ENCODE results near the gene MTF2. TPM values are rescaled to one million over a fixed set of nuclear protein-coding genes. Genes with fewer than 3 reads are reported as not detected.

Gene MTF2
- total and polyA plus RNA-seq, 9 of the 15 experiments (the other 6 are each of a cell fraction or from before 2014, with no cell fraction given): 29.3 to 124 (median 57.7) TPM

GRCh38 chr1:93033029-93033428 is 46.1 kb upstream of the MTF2 start (continued):
- TF ChIP-seq, protein P1, sequence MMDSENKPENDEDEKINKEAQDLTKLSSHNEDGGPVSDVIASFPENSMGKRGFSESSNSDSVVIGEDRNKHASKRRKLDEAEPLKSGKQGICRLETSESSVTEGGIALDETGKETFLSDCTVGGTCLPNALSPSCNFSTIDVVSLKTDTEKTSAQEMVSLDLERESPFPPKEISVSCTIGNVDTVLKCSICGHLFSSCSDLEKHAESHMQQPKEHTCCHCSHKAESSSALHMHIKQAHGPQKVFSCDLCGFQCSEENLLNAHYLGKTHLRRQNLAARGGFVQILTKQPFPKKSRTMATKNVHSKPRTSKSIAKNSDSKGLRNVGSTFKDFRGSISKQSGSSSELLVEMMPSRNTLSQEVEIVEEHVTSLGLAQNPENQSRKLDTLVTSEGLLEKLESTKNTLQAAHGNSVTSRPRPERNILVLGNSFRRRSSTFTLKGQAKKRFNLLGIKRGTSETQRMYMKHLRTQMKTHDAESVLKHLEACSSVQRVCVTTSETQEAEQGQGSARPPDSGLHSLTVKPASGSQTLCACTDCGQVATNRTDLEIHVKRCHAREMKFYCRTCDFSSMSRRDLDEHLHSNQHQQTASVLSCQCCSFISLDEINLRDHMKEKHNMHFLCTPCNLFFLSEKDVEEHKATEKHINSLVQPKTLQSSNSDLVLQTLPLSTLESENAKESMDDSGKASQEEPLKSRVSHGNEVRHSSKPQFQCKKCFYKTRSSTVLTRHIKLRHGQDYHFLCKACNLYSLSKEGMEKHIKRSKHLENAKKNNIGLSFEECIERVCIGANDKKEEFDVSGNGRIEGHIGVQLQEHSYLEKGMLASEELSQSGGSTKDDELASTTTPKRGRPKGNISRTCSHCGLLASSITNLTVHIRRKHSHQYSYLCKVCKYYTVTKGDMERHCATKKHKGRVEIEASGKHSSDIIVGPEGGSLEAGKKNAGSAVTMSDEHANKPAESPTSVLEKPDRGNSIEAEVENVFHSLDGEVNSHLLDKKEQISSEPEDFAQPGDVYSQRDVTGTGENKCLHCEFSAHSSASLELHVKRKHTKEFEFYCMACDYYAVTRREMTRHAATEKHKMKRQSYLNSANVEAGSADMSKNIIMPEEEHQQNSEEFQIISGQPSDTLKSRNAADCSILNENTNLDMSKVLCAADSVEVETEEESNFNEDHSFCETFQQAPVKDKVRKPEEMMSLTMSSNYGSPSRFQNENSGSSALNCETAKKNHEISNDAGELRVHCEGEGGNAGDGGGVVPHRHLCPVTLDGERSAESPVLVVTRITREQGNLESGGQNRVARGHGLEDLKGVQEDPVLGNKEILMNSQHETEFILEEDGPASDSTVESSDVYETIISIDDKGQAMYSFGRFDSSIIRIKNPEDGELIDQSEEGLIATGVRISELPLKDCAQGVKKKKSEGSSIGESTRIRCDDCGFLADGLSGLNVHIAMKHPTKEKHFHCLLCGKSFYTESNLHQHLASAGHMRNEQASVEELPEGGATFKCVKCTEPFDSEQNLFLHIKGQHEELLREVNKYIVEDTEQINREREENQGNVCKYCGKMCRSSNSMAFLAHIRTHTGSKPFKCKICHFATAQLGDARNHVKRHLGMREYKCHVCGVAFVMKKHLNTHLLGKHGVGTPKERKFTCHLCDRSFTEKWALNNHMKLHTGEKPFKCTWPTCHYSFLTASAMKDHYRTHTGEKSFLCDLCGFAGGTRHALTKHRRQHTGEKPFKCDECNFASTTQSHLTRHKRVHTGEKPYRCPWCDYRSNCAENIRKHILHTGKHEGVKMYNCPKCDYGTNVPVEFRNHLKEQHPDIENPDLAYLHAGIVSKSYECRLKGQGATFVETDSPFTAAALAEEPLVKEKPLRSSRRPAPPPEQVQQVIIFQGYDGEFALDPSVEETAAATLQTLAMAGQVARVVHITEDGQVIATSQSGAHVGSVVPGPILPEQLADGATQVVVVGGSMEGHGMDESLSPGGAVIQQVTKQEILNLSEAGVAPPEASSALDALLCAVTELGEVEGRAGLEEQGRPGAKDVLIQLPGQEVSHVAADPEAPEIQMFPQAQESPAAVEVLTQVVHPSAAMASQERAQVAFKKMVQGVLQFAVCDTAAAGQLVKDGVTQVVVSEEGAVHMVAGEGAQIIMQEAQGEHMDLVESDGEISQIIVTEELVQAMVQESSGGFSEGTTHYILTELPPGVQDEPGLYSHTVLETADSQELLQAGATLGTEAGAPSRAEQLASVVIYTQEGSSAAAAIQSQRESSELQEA (IDR thresholded peaks at IDR 0.05; ENCODE audit: low read depth): no peak
- no peak for TF ChIP-seq STAT5B (CRISPR knock-in tag; IDR thresholded peaks at IDR 0.05)
- peak; percentile 86 for TF ChIP-seq ATF7 (IDR thresholded peaks at IDR 0.05)
- TF ChIP-seq HMGN3 (IDR thresholded peaks at IDR 0.05; ENCODE audit: borderline replicate concordance, extremely low read depth, insufficient read length, low read depth, low read length): no peak
- no peak for TF ChIP-seq ETS1 (conservative IDR thresholded peaks at IDR 0.05; ENCODE audit: control insufficient read depth, low read depth, low read length)
- no peak; the same call in 1 of the 2 replicates for TF ChIP-seq ZNF384 (IDR thresholded peaks at IDR 0.05; ENCODE audit: low read depth, low read length)
- TF ChIP-seq ZNF133 (CRISPR knock-in tag; IDR thresholded peaks at IDR 0.05): no peak
- no peak for TF ChIP-seq IRF1 (CRISPR knock-in tag; IDR thresholded peaks at IDR 0.05; ENCODE audit: borderline replicate concordance)
- TF ChIP-seq ARNT (IDR thresholded peaks at IDR 0.05): no peak
- no peak for TF ChIP-seq HBP1 (CRISPR knock-in tag; IDR thresholded peaks at IDR 0.05)
- no peak for TF ChIP-seq PHF20 (IDR thresholded peaks at IDR 0.05; ENCODE audit: partially characterized antibody)
- TF ChIP-seq, protein P2, sequence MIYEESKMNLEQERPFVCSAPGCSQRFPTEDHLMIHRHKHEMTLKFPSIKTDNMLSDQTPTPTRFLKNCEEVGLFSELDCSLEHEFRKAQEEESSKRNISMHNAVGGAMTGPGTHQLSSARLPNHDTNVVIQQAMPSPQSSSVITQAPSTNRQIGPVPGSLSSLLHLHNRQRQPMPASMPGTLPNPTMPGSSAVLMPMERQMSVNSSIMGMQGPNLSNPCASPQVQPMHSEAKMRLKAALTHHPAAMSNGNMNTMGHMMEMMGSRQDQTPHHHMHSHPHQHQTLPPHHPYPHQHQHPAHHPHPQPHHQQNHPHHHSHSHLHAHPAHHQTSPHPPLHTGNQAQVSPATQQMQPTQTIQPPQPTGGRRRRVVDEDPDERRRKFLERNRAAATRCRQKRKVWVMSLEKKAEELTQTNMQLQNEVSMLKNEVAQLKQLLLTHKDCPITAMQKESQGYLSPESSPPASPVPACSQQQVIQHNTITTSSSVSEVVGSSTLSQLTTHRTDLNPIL (CRISPR knock-in tag; IDR thresholded peaks at IDR 0.05): no peak
- no peak for TF ChIP-seq NR0B1 (IDR thresholded peaks at IDR 0.05; ENCODE audit: partially characterized antibody)

Data from K562 (cell line).